Mucosa of descending colon (tissue), 3 donors: ENCODE results near the gene SAMHD1. TPM values are rescaled to one million over a fixed set of nuclear protein-coding genes. Genes with fewer than 3 reads are reported as not detected.
"Not testable (repeated sequence)": the region's sequence is repeated elsewhere in the genome, so short reads cannot be mapped to it uniquely, and the experiment has no call there.

Source experiments
- ATAC-seq: fragments of 200-7000 bp; cut with Tn5 transposase; one replicate; pipeline ENCODE4 v1.9.1; 2020; ENCODE audit warnings: mild to moderate bottlenecking, moderate library complexity
- DNase-seq, 3 donors: peaks; one replicate each; pipeline ENCODE4 v3.0.0-alpha.2; 2020
- H3K36me3 ChIP-seq: fragments of 200-600 bp; one replicate; pipeline ENCODE4 v1.8.0; 2021; ENCODE audit warnings: low read depth, mild to moderate bottlenecking
- H3K4me1 ChIP-seq: fragments of 200-600 bp; one replicate; pipeline ENCODE4 v1.8.0; 2021; ENCODE audit warnings: low read depth, mild to moderate bottlenecking
- H3K4me3 ChIP-seq: fragments of 200-600 bp; one replicate; pipeline ENCODE4 v1.8.0; 2021; ENCODE audit warnings: mild to moderate bottlenecking
- H3K9me3 ChIP-seq: fragments of 200-600 bp; one replicate; pipeline ENCODE4 v1.8.0; 2021; ENCODE audit warnings: mild to moderate bottlenecking
- intact Hi-C, 2 donors: fragments of 100-400 bp; cut with DNase I in 1 of 2; cut with micrococcal nuclease in 1 of 2; formaldehyde crosslinking; loops; one replicate each; pipeline versions ENCODE4 v1.11.0 to v1.11.1; 2022; cut with DNase I, micrococcal nuclease
- total RNA-seq, 3 donors: library from RNA; stranded (reverse); fragmentation: NEBNext Ultra II Directional in 2 of 3; extraction: Animal tissue kit (Norgen Biotek cat#: 25700) in 2 of 3; gene quantifications; one replicate each; pipeline versions ENCODE4 v1.2.1 to v1.2.4, GENCODE V29; 2021 to 2023
- TF ChIP-seq, protein P1 (sequence below): fragments of 200-600 bp; IDR thresholded peaks from one replicate; pipeline ENCODE4 v1.8.0; 2022; ENCODE audit warnings: antibody characterized with exemption, mild to moderate bottlenecking
- donor health status: DM: no; HTN: no; CAD: no; lungs with moderate emphysema.
- donor health status: DM: no; HTN: no; CAD: no.
- donor health status: DM: no; HTN: yes; CAD: no.

SAMHD1 gene
- total RNA-seq, 3 donors from 2014 or later = 24.1 to 110 (median 48.6) TPM

DNA sequence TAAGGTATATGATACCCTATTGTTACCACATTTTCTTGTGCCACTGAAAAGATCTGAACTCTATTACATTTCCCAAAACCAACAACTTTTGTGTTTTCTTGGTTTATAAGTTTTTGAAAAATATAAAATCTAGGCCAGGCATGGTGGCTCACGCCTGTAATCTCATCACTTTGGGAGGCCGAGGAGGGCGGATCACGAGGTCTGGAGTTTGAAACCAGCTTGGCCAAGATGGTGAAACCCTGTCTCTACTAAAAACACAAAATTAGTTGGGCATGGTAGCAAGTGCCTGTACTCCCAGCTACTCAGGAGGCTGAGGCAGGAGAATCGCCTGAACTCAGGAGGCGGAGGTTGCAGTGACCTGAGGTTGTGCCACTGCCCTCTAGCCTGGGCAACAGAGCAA is 34.3 kb downstream of the SAMHD1 start:
- Histone ChIP-seq H3K4me3 (no peak overlapping the region), H3K36me3 (no peaks in the 10 kb centered on the region), H3K4me1 (no peaks in the 10 kb centered on the region), H3K9me3 (no peaks in the 10 kb centered on the region)
- ATAC-seq (no peak), DNase-seq (no peak)
- TF ChIP-seq, protein P1, sequence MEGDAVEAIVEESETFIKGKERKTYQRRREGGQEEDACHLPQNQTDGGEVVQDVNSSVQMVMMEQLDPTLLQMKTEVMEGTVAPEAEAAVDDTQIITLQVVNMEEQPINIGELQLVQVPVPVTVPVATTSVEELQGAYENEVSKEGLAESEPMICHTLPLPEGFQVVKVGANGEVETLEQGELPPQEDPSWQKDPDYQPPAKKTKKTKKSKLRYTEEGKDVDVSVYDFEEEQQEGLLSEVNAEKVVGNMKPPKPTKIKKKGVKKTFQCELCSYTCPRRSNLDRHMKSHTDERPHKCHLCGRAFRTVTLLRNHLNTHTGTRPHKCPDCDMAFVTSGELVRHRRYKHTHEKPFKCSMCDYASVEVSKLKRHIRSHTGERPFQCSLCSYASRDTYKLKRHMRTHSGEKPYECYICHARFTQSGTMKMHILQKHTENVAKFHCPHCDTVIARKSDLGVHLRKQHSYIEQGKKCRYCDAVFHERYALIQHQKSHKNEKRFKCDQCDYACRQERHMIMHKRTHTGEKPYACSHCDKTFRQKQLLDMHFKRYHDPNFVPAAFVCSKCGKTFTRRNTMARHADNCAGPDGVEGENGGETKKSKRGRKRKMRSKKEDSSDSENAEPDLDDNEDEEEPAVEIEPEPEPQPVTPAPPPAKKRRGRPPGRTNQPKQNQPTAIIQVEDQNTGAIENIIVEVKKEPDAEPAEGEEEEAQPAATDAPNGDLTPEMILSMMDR = no peak
- intact Hi-C loops = no loop called here

DNA sequence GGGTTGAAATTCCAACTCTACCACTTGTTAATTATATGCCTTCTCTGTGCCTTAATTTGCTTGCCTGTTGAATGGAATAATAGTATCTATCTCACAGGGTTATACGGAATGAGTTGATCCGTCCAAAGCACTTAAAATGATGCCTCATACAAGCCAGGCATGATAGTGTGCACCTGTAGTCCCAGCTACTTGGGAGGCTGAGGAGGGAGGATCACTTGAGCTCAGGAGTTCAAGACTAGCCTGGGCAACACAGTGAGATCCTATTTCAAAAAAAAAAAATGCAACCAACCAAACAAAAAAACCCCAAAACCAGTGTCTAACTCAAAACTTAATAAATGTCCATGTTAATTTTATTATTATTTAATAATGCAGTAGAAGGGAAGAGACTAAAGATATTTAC is 35.3 kb downstream of the SAMHD1 start:
- intact Hi-C loops = no loop called here
- TF ChIP-seq, protein P1 = no peak
- Histone ChIP-seq H3K4me1 (no peaks in the 10 kb centered on the region), H3K9me3 (no peaks in the 10 kb centered on the region), H3K36me3 (no peaks in the 10 kb centered on the region), H3K4me3 (no peak overlapping the region)
- DNase-seq (no peak), ATAC-seq (no peak)

DNA sequence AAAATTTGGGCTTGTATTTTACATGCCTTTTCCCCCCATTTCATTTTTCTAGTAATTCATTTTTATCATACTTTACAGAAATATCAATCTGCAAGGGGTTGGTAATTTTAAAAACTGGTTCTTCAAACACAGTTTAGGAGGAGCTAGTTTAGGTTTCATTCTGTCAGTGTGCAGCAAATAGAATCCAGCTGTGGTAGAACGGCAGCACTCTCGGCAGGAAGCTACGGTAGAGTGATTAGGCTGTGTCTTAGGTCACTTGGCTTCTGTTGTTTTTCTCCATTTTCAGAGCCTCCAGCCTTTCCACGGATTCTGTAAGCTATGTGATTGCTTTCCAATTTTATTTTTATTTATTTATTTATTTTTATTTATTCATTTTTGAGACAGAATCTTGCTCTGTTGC is 42.9 kb downstream of the SAMHD1 start:
- intact Hi-C loops = no loop called here
- DNase-seq (no peak), ATAC-seq (no peak)
- Histone ChIP-seq H3K4me1 (no peaks in the 10 kb centered on the region), H3K36me3 (peaks cover 2% of the 10 kb centered on the region), H3K9me3 (no peaks in the 10 kb centered on the region), H3K4me3 (no peak overlapping the region)
- TF ChIP-seq, protein P1 = no peak

DNA sequence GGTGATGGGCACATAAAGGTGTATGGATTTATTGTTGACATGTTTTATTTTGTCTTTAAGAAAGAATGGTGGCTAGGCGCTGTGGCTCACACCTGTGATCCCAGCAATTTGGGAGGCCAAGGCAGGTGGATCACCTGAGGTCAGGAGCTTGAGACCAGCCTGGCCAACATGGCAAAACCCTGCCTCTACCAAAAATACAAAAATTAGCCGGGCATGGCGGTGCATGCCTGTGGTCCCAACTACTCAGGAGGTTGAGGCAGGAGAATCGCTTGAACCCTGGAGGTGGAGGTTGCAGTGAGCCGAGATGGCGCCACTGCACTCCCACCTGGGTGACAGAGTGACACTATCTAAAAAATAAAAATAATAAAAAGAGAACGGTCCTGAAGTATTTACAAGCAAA is 45.4 kb downstream of the SAMHD1 start:
- ATAC-seq, H3K4me1 ChIP-seq, intact Hi-C loops, H3K36me3 ChIP-seq, DNase-seq, H3K9me3 ChIP-seq, H3K4me3 ChIP-seq: not testable (repeated sequence)

DNA sequence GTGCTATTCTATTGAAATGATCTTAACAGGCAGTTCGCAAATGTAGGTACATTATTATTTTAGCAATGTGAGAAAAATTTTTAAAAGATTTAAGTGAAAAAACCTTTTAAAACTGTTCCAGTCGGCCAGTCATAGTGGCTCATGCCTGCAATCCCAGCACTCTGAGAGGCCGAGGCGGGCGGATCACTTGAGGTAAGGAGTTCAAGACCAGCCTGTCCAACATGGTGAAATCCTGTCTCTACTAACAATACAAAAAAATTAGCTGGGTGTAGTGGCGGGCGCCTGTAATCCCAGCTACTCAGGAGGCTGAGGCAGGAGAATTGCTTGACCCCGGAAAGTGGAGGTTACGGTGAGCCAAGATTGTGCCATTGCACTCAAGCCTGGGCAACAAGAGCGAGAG is 45.9 kb downstream of the SAMHD1 start:
- H3K9me3 ChIP-seq, intact Hi-C loops, H3K4me3 ChIP-seq, DNase-seq, H3K36me3 ChIP-seq, H3K4me1 ChIP-seq, ATAC-seq: not testable (repeated sequence)

DNA sequence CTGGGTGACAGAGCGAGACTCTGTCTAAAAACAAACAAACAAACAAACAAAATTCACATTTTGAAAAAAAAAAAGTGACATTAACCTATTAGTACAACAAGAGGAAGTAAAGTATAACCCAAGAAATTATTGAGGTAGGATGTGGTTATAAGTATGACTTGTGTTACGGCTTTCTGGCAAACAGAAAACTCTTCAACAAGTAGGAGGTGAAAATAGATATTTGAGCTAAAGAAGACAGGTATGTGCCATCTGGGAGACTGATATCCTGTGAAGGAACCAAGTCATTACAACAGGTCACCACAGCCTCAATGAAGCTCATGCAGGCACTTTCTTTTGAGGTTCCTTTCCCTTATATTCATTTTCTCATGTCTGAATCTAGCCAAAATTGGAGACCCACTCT is 46.8 kb downstream of the SAMHD1 start:
- no peaks in the 10 kb centered on the region for H3K4me1 ChIP-seq
- no peaks in the 10 kb centered on the region for H3K9me3 ChIP-seq
- intact Hi-C loops = no loop called here
- H3K4me3 ChIP-seq = no peak overlapping the region
- peaks cover 5% of the 10 kb centered on the region for H3K36me3 ChIP-seq
- TF ChIP-seq, protein P1 = no peak
- ATAC-seq (no peak), DNase-seq (no peak)

DNA sequence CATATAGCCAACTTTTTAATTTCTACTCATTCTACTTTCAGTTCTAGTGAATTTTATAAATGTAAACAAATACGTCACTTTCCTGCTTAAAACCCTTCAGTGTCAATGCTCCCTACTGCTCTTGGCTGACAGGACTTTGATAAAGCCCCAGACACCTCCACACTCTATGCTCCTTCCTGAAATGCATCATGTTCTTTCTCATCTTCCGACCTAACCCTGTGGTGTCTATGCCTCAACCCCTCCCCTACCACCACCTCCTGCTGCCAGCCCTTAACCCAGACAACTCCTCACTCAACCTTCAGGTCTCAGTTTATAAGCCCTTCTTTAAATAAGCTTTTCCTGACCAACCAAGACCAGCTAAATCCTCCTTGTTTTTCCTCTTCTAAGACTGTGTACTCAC is 56.5 kb downstream of the SAMHD1 start:
- no peaks in the 10 kb centered on the region for H3K9me3 ChIP-seq
- DNase-seq (no peak), ATAC-seq (no peak)
- no peaks in the 10 kb centered on the region for H3K4me1 ChIP-seq
- no peaks in the 10 kb centered on the region for H3K36me3 ChIP-seq
- no peak overlapping the region for H3K4me3 ChIP-seq
- intact Hi-C loops = no loop called here
- TF ChIP-seq, protein P1 = no peak
